ENCODE data around the gene MPL. TPM values are rescaled to one million over a fixed set of nuclear protein-coding genes. Genes with fewer than 3 reads are reported as not detected.
A peak's percentile ranks its signal among the peaks of the same experiment; 100 is the strongest.

MPL gene
- total and polyA plus RNA-seq, 2 of the 13 experiments (the other 11 are each of a cell fraction or from before 2014, with no cell fraction given): not detected

DNA sequence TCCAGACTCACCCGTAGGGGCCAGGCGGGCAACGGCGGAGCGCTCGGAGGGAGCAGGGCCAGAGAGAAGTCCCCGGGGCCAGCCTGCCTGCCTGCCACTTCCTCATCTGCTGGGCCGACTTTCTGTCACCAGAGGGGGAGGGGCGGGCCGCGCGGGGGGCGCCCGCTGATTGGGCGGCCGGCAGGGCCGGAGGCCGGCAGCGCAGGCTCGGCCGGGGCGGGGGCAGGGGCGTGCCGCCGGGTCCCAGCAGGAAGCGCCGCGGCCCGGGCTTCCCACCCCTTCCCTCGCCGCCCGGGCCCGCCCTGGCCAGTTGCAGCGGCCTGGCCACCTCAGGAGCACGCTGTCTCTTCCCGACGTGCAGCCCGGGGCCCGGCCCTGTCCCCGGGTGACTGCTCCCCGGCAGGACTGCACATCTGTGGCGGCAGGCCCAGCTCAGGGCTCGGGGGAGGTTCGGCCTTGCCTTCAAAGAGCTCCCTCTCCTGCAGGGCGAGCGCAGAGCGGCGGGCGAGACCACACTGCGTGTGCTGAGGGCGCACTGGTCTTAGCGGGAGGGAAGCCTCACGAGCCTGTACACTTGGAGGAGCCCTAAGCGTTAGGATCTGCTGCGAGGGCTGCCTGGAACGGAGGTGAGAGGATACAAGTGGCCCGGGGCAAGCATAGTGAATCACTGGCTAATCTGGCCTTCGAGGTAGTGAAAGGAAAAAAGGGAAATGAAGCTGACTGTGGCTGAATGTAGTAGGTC lies 30.5 kb downstream of the MPL start, which contains the start of gene ELOVL1 (continued):
- TF ChIP-seq ZFP90 (CRISPR knock-in tag; IDR thresholded peaks at IDR 0.05; ENCODE audit: borderline replicate concordance) (peak; percentile 81; the same call in 1 of the 2 replicates), KAT7 (CRISPR knock-in tag; IDR thresholded peaks at IDR 0.05; ENCODE audit: borderline replicate concordance) (peak; percentile 75; the same call in 1 of the 2 replicates), TAF1 (CRISPR knock-in tag; IDR thresholded peaks at IDR 0.05) (peak; percentile 83), CEBPG (CRISPR knock-in tag; IDR thresholded peaks at IDR 0.05) (peak; percentile 37; the same call in 1 of the 2 replicates), ZNF570 (CRISPR knock-in tag; IDR thresholded peaks at IDR 0.05; ENCODE audit: borderline replicate concordance) (no peak), ZNF883 (CRISPR knock-in tag; IDR thresholded peaks at IDR 0.05; ENCODE audit: not compliant biosample characterization) (peak; percentile 92), ZNF567 (CRISPR knock-in tag; IDR thresholded peaks at IDR 0.05; ENCODE audit: borderline replicate concordance) (0 out of 2 replicates have a peak, but pooled peaks have one; percentile 38), TOE1 (CRISPR knock-in tag; IDR thresholded peaks at IDR 0.05) (0 out of 2 replicates have a peak, but pooled peaks have one; percentile 55), TEAD2 (CRISPR knock-in tag; IDR thresholded peaks at IDR 0.05) (peak; percentile 50; the same call in 1 of the 2 replicates), SOX6 (IDR thresholded peaks at IDR 0.05) (no peak), SOX6 (CRISPR knock-in tag; IDR thresholded peaks at IDR 0.05) (peak; percentile 24; the same call in 1 of the 2 replicates), WIZ (CRISPR knock-in tag; IDR thresholded peaks at IDR 0.05) (no peak), RAD51 (IDR thresholded peaks at IDR 0.05; ENCODE audit: borderline replicate concordance) (no peak), GATAD2A (CRISPR knock-in tag; IDR thresholded peaks at IDR 0.05) (peak; percentile 28; the same call in 1 of the 2 replicates), NONO (IDR thresholded peaks at IDR 0.05) (no peak), NONO (CRISPR knock-in tag; conservative IDR thresholded peaks at IDR 0.05) (peak; percentile 94), NCOA1 (CRISPR knock-in tag; IDR thresholded peaks at IDR 0.05) (no peak), DNMT3B (CRISPR knock-in tag; conservative IDR thresholded peaks at IDR 0.05) (peak; percentile 56; the same call in 1 of the 2 replicates), ZNF619 (CRISPR knock-in tag; IDR thresholded peaks at IDR 0.05) (peak; percentile 70; the same call in 1 of the 2 replicates), ZNF251 (CRISPR knock-in tag; IDR thresholded peaks at IDR 0.05) (no peak)
- TF ChIP-seq, protein P1, sequence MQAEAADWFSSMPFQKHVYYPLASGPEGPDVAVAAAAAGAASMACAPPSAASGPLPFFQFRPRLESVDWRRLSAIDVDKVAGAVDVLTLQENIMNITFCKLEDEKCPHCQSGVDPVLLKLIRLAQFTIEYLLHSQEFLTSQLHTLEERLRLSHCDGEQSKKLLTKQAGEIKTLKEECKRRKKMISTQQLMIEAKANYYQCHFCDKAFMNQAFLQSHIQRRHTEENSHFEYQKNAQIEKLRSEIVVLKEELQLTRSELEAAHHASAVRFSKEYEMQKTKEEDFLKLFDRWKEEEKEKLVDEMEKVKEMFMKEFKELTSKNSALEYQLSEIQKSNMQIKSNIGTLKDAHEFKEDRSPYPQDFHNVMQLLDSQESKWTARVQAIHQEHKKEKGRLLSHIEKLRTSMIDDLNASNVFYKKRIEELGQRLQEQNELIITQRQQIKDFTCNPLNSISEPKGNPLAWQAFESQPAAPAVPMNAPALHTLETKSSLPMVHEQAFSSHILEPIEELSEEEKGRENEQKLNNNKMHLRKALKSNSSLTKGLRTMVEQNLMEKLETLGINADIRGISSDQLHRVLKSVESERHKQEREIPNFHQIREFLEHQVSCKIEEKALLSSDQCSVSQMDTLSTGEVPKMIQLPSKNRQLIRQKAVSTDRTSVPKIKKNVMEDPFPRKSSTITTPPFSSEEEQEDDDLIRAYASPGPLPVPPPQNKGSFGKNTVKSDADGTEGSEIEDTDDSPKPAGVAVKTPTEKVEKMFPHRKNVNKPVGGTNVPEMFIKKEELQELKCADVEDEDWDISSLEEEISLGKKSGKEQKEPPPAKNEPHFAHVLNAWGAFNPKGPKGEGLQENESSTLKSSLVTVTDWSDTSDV (CRISPR knock-in tag; IDR thresholded peaks at IDR 0.05): no peak
- TF ChIP-seq, protein P2, sequence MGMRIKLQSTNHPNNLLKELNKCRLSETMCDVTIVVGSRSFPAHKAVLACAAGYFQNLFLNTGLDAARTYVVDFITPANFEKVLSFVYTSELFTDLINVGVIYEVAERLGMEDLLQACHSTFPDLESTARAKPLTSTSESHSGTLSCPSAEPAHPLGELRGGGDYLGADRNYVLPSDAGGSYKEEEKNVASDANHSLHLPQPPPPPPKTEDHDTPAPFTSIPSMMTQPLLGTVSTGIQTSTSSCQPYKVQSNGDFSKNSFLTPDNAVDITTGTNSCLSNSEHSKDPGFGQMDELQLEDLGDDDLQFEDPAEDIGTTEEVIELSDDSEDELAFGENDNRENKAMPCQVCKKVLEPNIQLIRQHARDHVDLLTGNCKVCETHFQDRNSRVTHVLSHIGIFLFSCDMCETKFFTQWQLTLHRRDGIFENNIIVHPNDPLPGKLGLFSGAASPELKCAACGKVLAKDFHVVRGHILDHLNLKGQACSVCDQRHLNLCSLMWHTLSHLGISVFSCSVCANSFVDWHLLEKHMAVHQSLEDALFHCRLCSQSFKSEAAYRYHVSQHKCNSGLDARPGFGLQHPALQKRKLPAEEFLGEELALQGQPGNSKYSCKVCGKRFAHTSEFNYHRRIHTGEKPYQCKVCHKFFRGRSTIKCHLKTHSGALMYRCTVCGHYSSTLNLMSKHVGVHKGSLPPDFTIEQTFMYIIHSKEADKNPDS (CRISPR knock-in tag; IDR thresholded peaks at IDR 0.05): no peak
- TF ChIP-seq, protein P3, sequence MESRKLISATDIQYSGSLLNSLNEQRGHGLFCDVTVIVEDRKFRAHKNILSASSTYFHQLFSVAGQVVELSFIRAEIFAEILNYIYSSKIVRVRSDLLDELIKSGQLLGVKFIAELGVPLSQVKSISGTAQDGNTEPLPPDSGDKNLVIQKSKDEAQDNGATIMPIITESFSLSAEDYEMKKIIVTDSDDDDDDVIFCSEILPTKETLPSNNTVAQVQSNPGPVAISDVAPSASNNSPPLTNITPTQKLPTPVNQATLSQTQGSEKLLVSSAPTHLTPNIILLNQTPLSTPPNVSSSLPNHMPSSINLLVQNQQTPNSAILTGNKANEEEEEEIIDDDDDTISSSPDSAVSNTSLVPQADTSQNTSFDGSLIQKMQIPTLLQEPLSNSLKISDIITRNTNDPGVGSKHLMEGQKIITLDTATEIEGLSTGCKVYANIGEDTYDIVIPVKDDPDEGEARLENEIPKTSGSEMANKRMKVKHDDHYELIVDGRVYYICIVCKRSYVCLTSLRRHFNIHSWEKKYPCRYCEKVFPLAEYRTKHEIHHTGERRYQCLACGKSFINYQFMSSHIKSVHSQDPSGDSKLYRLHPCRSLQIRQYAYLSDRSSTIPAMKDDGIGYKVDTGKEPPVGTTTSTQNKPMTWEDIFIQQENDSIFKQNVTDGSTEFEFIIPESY (CRISPR knock-in tag; IDR thresholded peaks at IDR 0.05): no peak
- TF ChIP-seq, protein P4, sequence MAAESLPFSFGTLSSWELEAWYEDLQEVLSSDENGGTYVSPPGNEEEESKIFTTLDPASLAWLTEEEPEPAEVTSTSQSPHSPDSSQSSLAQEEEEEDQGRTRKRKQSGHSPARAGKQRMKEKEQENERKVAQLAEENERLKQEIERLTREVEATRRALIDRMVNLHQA (CRISPR knock-in tag; IDR thresholded peaks at IDR 0.05): no peak

Measured in HepG2 (cell line).